SK-N-SH (cell line): ENCODE data around the gene UTP11. TPM values are rescaled to one million over a fixed set of nuclear protein-coding genes. Genes with fewer than 3 reads are reported as not detected.

Experiments used
- CTCF ChIA-PET: fragments of 300-600, 350-600 bp; formaldehyde crosslinking; extraction: SDS; loops from one replicate; lab custom pipeline; 2021; lab: Yijun Ruan, JAX
- POLR2A ChIA-PET: fragments of 350-600 bp; sonication (Branson Sonifier 250); formaldehyde crosslinking; extraction: SDS; loops from one replicate; lab custom pipeline; 2020; ENCODE audit warnings: antibody characterized with exemption, inconsistent platforms; lab: Yijun Ruan, JAX
- DNase-seq: peaks from one replicate; pipeline ENCODE4 v3.0.0; 2012
- H2AFZ ChIP-seq: fragments of 200-600 bp; sonication (generic); 2 replicates; pipeline ENCODE4 v1.8.1; 2016; ENCODE audit warnings: antibody characterized with exemption, mild to moderate bottlenecking, low read depth
- H3F3A ChIP-seq: fragments of 200-600 bp; sonication (generic); replicated peaks from 2 replicates; pipeline ENCODE3; 2016; ENCODE audit warnings: antibody characterized with exemption, mild to moderate bottlenecking; ENCODE audit not compliant: insufficient read depth
- H3K27ac ChIP-seq, 2 experiments: fragments of 200-500 bp in 1 of 2; fragments of 200-600 bp in 1 of 2; sonication (Bioruptor generic) in 1 of 2; sonication (generic), shearing (Covaris generic) in 1 of 2; 2 replicates each; pipeline versions ENCODE4 v1.5.1 to v1.6.1; 2014 to 2016; ENCODE audit warnings: low read depth in 2 of 2, inconsistent platforms in 1 of 2, low read length in 1 of 2, mild to moderate bottlenecking in 1 of 2, mixed read lengths in 1 of 2
- H3K27me3 ChIP-seq: fragments of 200-600 bp; sonication (generic), shearing (Covaris generic); 2 replicates; pipeline ENCODE4 v1.6.1; 2016; ENCODE audit warnings: mixed run types; ENCODE audit not compliant: insufficient read depth
- H3K36me3 ChIP-seq, 2 experiments: fragments of 200-500 bp in 1 of 2; fragments of 200-600 bp in 1 of 2; sonication (Bioruptor generic) in 1 of 2; sonication (generic) in 1 of 2; replicated peaks in 1 of 2; 2 replicates each; pipeline versions ENCODE3 to v1.5.1; 2014 to 2016; ENCODE audit warnings: low read length in 1 of 2, mild to moderate bottlenecking in 1 of 2; ENCODE audit not compliant: insufficient read depth in 2 of 2, control insufficient read depth in 1 of 2
- H3K4me1 ChIP-seq, 2 experiments: fragments of 200-500 bp in 1 of 2; fragments of 200-600 bp in 1 of 2; sonication (Bioruptor generic) in 1 of 2; sonication (generic), shearing (Covaris generic) in 1 of 2; 2 replicates each; pipeline versions ENCODE4 v1.5.1 to v1.6.1; 2014 to 2016; ENCODE audit warnings: low read depth in 1 of 2, low read length in 1 of 2, mixed run types in 1 of 2; ENCODE audit not compliant: insufficient read depth in 2 of 2, control insufficient read depth in 1 of 2
- H3K4me2 ChIP-seq: fragments of 200-600 bp; sonication (generic), shearing (Covaris generic); 2 replicates; pipeline ENCODE4 v1.6.1; 2017; ENCODE audit warnings: mixed run types
- H3K4me3 ChIP-seq, 2 experiments: fragments of 200-500 bp in 1 of 2; fragments of 200-600 bp in 1 of 2; sonication (Bioruptor generic) in 1 of 2; sonication (generic), shearing (Covaris generic) in 1 of 2; 2 replicates each; pipeline versions ENCODE4 v1.5.1 to v1.8.1; 2014 to 2016; ENCODE audit warnings: low read depth in 2 of 2, inconsistent platforms in 1 of 2, low read length in 1 of 2, mild to moderate bottlenecking in 1 of 2, mixed read lengths in 1 of 2, moderate library complexity in 1 of 2
- H3K79me2 ChIP-seq: fragments of 200-600 bp; sonication (generic); 2 replicates; pipeline ENCODE4 v1.8.1; 2017; ENCODE audit warnings: mild to moderate bottlenecking; ENCODE audit not compliant: insufficient read depth
- H3K9ac ChIP-seq: fragments of 200-600 bp; sonication (generic); 2 replicates; pipeline ENCODE4 v1.6.1; 2017; ENCODE audit warnings: mixed run types
- H3K9me2 ChIP-seq: fragments of 200-600 bp; sonication (generic); 2 replicates; pipeline ENCODE4 v1.6.1; 2017; ENCODE audit warnings: mixed run types
- H3K9me3 ChIP-seq: fragments of 200-600 bp; sonication (generic); 2 replicates; pipeline ENCODE4 v1.6.1; 2017; ENCODE audit warnings: mixed run types, mild to moderate bottlenecking, moderate library complexity
- H4K20me1 ChIP-seq: fragments of 200-600 bp; sonication (generic); 2 replicates; pipeline ENCODE4 v1.6.1; 2017; ENCODE audit warnings: mild to moderate bottlenecking, mixed run types; ENCODE audit not compliant: insufficient read depth
- EP300 ChIP-seq, 2 experiments: IDR thresholded peaks; 2 replicates each; pipeline versions ENCODE4 v1.4.0 to v1.6.1; 2012; ENCODE audit warnings: borderline replicate concordance in 1 of 2, low read depth in 1 of 2, low read length in 1 of 2
- FOSL2 ChIP-seq: IDR thresholded peaks from 2 replicates; pipeline ENCODE4 v1.4.0; 2012; ENCODE audit warnings: low read depth, mild to moderate bottlenecking, moderate library complexity, borderline replicate concordance
- GABPA ChIP-seq: IDR thresholded peaks from 2 replicates; pipeline ENCODE4 v1.4.0; 2012; ENCODE audit warnings: low read depth, mild to moderate bottlenecking
- IRF3 ChIP-seq: fragments of 150-350 bp; IDR thresholded peaks from 2 replicates; pipeline ENCODE4 v1.6.1; 2016; ENCODE audit warnings: mild to moderate bottlenecking, low read depth, low read length
- JUND ChIP-seq: IDR thresholded peaks from 2 replicates; pipeline ENCODE4 v1.4.0; 2012
- NFIC ChIP-seq: IDR thresholded peaks from 2 replicates; pipeline ENCODE4 v1.4.0; 2012; ENCODE audit warnings: borderline replicate concordance
- POLR2AphosphoS5 ChIP-seq: IDR thresholded peaks from 2 replicates; pipeline ENCODE4 v1.6.1; 2012; ENCODE audit warnings: low read depth, low read length
- RAD21 ChIP-seq: IDR thresholded peaks from 2 replicates; pipeline ENCODE4 v1.6.1; 2012; ENCODE audit warnings: mild to moderate bottlenecking, low read length
- REST ChIP-seq: IDR thresholded peaks from 2 replicates; pipeline ENCODE4 v1.6.1; 2012; ENCODE audit warnings: mild to moderate bottlenecking, low read depth, low read length, moderate library complexity
- RXRA ChIP-seq: IDR thresholded peaks from 2 replicates; pipeline ENCODE4 v1.4.0; 2012; ENCODE audit warnings: low read depth, mild to moderate bottlenecking, borderline replicate concordance
- SIN3A ChIP-seq: IDR thresholded peaks from 2 replicates; pipeline ENCODE4 v1.6.1; 2012; ENCODE audit warnings: low read depth, mild to moderate bottlenecking, low read length, moderate library complexity, borderline replicate concordance
- USF1 ChIP-seq: IDR thresholded peaks from 2 replicates; pipeline ENCODE4 v1.4.0; 2012; ENCODE audit warnings: low read depth, borderline replicate concordance
- USF2 ChIP-seq: fragments of 150-350 bp; IDR thresholded peaks from 2 replicates; pipeline ENCODE4 v1.6.1; 2017; ENCODE audit warnings: antibody characterized with exemption, low read length, low read depth, borderline replicate concordance
- WGBS: methylation state at CpG from one replicate; pipeline ENCODE4 v1.1.6; 2017; ENCODE audit warnings: low lambda C conversion rate; 5-methylcytosine and 5-hydroxymethylcytosine counted together
- polyA plus RNA-seq, 3 experiments: library from polyadenylated mRNA; depleted of rRNA; stranded (reverse); fragments of >200 nt; gene quantifications; 2 replicates each; pipeline ENCODE4 v1.2.3, GENCODE V29; 2012

Gene UTP11
- polyA plus RNA-seq, 1 of the 3 experiments (the other 2 are of a cell fraction), result 26.8 TPM

- TF ChIP-seq IRF3 (no peak), EP300 (IDR thresholded peaks at IDR 0.05; ENCODE audit: borderline replicate concordance in 1 of 2, low read depth in 1 of 2, low read length in 1 of 2) (no peak), USF2 (no peak), REST (no peak), RXRA (no peak), JUND (no peak), USF1 (no peak)
Observed at GRCh38 chr1:38009841-38010180, 2.7 kb upstream of the UTP11 start (continued).

GRCh38 chr1:38013227-38013622 lies 691 bp downstream of the UTP11 start:
- 0% methylated on average over 4 of the region's 4 CpGs for WGBS
- DNase-seq, result no peak
- Histone ChIP-seq H3K27ac (peak overlapping the region; percentile 95 to 96), H3K36me3 (peaks cover 25 to 33% of the 10 kb centered on the region in 2 experiments), H2AFZ (no peak overlapping the region), H3K9me3 (no peaks in the 10 kb centered on the region), H3K4me1 (peaks cover 3 to 20% of the 10 kb centered on the region in 2 experiments; a peak in 2 of 4 replicates), H3K27me3 (no peaks in the 10 kb centered on the region), H3K79me2 (peaks cover 55% of the 10 kb centered on the region), H3K9me2 (no peaks in the 10 kb centered on the region), H4K20me1 (no peaks in the 10 kb centered on the region), H3F3A (peaks cover 1% of the 10 kb centered on the region), H3K4me3 (peak overlapping the region; percentile 80 to 81), H3K4me2 (peak overlapping the region; percentile 82), H3K9ac (peak overlapping the region; percentile 96)
- ChIA-PET POLR2A (interaction anchor here (0.7 to 2.8 kb wide), 7 partner anchors 10 to 799 kb away, joined by 3 to 15 read pairs (median 5); partner anchors contain the start of gene SF3A3), CTCF (interaction anchor here (1.3 to 5.5 kb wide), 5 partner anchors 13 to 153 kb away, joined by 3 to 52 read pairs (median 4); partner anchors contain the start of gene SF3A3)
- TF ChIP-seq IRF3 (no peak), JUND (no peak), RAD21 (no peak), FOSL2 (no peak), SIN3A (no peak), GABPA (no peak), NFIC (no peak), POLR2AphosphoS5 (no peak)
